Activated CD8-positive, alpha-beta memory T cell treated with anti-CD3 and anti-CD28 coated beads, Interleukin-2, amount 50 U/mL, for 1 hour (primary cell): Measurements from ENCODE around the gene DIPK1C.

Experiments
- DNase-seq: peaks from one replicate; pipeline ENCODE4 v3.0.0-alpha.2; 2020; ENCODE audit errors: extremely low read depth

DIPK1C gene

DNA sequence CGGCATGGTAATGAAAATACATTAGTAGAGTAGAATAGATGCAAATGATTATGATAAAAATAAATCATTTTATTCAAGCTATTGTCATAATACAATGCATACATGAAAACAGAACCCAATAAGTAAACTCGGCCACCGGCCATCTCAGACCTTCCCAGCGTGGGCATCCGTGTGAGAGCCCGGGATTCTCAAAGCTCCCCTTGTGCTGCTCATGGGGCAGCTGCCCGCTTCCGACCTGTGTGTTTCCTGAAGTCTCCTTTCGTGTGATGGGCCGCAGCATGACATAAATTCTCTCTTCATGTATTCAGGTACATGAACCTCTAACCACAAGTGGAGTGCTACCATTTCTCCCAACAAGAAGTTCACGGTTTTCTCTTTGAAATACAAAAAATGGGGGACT, 25.6 kb upstream of the DIPK1C start:
- DNase-seq: no peak

DNA sequence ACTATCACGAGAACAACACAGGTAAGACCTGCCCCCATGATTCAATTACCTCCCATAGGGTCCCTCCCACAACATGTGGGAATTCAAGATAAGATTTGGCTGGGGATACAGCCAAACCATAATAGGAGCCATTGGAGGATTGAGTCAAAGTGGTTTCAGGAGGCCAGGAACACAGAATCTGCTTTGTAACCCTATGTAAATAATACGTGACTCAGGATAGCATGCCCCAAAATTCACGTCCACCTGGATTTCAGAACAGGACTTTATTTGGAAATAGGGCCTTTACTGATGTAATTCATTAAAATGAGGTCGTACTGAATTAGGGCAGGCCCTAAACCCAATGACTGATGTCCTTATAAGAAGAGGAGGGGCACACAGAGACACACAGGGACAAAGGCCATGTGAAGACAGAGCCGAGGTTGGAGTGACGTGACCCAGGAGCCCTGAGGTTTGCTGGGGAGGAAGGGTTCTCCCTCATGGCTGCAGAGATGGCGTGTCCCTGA, 23.1 kb upstream of the DIPK1C start:
- DNase-seq: no peak

DNA sequence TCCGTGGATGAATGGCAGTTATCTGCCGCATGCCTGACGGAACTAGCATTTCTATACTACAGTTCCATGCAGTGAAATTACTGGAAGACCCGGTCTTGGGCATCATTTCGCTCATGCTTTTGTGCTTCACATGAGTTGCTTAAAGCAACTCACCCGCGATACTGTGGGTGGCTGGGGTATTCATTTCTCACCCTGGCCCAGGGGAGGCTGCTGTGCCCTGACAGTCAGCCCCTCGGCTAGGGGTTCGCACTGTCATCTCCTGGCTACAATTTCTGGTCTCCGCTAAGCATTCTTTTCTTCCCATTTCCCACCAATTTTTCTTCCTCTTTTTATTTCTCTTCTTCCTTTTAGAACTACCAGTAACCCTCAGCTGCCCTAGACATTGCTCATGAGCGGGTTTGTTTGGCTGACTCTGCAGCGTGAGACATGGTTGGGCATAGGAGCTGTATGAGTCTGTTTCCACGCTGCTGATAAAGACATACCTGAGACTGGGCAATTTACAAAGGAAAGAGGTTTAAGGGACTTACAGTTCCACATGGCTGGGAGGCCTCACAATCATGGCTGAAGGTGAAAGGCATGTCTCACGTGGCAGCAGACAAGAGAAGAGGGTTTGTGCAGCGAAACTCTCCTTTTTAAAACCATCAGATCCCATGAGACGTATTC, 22.5 kb upstream of the DIPK1C start:
- DNase-seq: no peak

DNA sequence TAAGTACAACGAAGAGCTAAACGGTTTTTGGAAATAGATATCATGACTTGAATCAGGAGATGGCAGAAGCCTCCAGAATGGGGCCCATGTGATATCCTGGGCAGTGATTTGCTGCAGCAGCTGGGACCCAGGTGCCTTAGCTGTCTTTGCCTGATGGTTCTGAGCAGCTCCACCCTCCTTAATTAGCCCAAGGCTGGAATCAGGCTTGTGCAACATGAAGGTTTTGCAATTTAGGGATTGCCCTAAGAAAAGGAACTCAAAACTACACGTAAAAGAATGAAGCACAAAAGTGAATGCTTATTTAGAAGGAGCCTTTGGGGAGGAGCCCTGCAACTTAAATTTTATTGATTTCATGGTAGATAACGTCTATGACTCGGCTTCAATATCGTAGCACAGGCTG, 21.8 kb upstream of the DIPK1C start:
- no peak for DNase-seq

DNA sequence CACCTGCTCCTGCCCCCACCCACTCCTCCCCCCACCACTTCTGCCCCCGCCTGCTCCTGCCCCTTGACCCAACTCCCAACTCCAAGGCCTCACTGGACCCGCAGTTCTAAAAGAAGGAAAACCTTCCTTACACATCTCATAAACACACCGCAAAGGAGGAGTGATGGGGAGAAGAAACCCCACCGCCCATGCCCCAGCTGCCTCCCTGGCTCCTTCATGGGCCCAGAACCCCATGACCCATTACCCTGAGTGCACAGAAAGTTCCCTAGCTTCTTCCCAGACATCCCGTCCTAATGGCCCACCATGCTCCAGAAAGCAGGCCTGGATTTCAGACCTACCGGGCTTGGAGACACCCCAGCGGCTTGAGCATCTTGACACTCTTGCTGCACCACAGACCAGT, 21.2 kb upstream of the DIPK1C start:
- no peak for DNase-seq

DNA sequence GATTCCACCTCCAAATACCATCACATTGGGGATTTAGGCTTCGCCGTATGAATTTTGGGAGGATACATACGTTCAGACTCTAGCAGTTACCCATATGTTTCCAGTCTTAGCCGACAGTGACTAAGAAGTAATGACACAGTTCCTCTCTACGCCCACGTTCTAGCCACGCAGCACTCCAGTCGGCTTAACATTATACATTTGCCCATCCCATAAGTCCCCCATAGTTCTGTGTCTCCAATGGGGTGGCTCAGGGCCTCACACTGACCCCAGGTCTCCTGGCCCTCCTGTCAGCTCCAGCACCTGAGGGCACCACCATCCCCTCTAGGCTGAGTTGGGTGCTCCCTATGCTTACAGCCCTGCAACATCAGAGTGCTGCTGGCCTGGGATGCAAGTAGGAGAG, 20.7 kb upstream of the DIPK1C start:
- no peak for DNase-seq

DNA sequence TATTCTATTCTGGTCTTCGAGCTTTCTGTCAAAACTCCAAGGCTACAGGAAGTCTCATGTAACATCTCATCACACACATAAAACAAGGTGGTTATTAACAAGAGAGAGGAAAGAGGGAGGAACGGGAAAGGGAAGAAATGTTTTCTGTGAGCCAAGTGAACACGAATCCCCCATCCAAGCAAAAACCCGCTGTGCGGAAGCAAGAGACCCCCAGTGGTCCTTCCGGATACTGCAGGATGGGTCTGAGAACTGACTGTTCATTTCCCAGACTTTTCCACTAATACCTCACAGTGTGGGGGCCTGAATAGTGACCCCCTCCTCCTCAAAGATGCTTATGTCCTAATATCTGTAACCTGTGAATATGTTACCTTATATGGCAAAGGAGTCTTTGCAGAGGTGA, 19.0 kb upstream of the DIPK1C start:
- DNase-seq: no peak

DNA sequence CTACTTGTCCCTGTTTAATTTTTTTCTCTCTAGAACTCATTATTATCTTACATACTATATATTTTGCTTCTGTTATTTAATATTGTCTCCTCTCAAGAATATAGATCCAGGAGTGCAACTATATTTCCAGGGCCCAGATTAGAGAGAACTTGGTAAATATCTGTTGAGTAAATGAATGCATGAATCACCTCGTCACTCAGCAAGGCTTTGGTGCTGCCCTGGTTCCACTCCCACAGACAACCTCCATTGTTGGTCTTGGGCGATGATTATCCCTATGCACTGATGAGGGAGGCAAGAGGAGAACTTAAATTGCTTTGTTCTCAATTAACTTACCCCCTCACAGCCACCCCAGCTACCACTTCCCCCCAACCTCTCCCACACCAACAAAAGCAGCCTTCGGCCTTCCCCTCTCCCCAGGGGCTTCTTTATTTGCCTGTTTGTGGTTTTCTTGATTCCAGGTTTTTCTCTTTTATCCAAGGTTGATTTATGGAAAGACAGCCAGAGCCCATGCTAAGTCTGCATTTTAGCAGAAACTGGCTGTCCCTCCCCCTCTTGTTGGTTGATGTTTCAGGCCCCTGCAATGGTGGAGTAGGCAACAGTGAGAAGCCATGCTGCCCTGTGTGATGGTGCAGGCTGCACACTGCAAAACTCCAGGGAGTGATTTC, 17.0 kb upstream of the DIPK1C start:
- DNase-seq: no peak

DNA sequence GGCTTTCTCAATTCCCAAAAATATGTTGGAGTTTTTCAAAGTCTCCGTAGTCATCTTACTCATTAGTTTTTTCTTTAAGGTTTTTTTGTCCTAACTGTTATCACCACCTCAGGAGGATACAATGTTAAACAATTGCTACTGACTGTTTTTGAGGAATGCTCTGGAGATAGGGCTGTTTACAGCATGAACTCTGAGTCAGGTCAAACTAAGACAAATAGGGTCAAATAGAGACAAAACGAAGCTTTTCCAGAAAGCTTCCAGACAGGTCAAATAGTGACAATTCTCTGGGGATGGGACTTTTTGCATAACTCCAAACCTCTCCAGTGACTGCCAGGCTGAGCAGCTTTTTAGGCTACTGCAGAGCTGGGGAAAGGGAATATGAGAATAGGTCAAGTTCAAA, 15.2 kb upstream of the DIPK1C start:
- DNase-seq: no peak

DNA sequence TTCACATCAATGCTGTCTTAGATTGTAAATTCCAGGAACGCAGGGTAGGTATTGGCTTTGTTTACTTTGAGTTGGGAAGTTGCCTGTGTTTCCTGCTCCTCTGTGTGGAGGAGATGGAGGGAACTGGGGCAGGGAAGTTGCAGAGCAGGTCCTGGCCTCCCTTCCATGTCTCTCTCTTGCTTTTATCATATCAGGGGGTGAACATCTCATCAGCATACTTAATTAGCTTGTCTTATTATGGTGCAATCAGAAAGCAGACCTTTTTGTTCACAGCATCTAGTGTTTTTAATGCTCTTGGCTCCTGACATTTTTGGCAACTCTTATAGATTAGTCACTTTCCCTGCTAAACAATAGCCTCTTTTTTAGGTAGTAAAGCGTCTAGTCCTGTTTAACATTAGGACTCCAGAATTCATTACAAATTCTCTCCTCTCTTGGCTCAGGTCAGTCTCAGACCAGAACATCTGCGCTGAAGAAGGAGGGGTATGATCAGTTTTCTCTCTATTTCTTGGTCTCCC, 11.5 kb upstream of the DIPK1C start:
- no peak for DNase-seq

DNA sequence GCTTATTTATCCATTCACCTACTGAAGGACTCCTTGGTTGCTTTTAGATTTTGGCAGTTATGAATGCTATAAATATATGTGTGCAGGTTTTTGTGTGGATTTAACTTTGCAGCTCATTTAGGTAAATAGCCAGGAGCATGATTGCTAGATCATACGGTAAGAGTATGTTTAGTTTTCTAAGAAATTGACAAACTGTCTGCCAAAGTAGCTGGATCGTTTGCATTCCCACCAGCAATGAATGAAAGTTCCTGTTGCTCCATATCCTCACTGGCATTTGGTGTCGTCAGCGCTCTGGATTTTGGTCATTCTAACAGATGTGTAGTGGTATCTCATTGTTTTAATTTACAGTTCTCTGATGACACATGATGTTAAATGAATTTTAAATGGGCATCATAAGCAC, 8.7 kb upstream of the DIPK1C start:
- DNase-seq: no peak

DNA sequence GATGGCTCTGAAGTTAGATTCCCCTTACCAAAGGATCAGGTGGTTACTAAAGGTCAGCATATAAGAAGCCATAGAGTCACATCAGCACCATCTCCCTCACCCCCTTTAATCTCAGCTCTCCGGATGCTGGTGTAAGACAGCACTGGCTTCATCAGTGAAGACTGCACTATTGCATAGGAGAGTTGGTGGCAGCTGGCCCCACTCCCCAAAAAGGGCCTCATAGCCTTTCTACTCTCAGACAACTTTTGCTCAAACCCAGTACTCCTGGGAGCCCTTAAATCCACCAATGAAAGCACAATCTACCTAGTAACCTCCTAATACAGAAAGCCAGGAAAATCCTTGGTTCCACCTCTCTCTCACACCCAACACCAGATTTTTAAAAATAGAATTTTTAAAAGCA, 6.9 kb upstream of the DIPK1C start:
- DNase-seq: no peak

DNA sequence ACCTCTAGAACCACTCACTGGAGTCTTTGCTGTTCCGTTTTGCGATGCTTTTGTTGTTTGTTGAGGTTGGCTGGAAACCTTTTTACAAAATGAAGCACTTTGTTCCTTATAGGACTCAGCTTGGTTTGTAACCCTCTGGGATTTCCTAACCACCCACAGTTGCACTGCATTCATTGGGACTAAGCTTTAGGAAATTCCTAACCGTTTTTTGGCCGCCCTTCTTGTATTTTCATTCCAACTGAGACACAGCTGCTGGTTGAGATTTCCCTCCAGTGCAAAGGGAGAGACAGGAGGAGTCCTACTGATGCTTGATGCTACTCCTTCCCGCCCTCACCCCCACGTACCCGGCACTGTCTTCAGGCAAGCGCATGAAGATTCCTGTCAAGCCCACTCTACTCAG, 6.1 kb upstream of the DIPK1C start:
- DNase-seq: no peak

DNA sequence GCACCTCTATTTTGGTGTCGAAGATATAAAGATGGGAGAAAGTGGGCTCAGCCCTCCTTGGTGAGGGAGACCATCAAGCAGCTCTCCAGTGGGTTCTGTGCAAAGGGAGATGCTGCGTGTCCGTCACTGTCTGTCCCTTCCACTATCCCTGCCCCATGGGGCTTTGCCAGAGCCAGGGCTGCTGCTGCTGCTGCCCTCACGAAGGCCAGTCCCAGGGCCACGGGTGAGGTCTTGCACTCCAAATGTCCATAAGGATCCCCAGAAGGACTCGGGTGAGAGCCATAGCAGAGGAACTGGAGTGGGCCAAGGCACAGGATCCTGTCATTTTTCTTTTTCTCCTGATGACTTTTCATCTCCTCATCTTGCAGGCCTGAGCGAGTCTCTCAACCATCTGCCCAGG, 3.7 kb upstream of the DIPK1C start:
- no peak for DNase-seq

DNA sequence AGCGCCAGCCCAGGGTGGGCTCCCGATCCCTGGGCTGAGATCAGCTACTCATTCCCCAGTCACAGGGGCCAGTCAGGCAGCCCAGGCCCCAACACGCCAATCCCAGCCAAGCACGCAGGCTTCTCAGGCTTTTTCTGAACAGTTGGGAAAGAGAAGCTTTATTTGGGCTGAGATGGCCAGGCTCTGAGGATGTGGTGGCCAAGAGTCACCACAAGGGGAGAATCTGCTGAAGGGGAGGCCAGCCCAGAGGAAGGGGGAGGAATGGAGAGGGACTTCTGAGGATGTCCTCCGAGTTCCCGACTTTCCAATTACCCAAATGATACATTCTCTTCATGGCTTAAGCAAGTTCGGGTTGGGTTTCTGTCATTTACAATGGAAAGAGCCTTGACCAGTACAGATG, 2.8 kb upstream of the DIPK1C start:
- DNase-seq: no peak

DNA sequence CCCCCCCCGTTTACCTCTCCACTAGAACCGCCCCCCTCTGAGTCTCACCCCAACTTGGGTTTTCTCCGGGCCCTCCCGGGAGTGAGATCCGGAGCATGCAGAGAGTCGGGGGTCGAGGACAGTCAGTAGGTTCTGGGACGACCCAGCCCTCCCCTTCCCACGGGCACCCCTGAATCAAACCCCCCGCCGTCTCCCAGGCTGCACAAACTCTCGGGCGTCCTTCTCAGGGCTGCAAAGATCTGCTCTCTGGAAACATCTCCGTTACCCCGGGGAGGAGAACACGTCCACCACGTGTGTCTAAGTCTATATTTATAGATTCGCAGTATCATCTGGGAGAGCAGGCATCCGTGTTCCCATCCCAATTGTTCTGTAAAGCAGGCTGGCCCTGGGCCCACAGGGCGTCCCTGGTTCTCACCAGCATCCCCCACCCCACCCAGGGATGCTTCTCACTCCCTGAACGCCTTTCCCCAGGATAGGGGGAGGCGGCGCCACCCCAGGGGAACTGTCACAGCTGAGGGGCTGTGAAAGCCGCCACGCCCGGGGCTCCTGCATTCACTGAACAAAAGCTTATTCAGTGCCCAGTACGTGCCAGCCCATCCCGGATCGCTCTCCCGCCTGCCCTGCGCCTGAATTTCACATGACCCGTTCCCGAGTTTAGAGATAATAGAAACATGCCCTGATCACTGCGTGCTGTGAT, 765 bp upstream of the DIPK1C start:
- no peak for DNase-seq

DNA sequence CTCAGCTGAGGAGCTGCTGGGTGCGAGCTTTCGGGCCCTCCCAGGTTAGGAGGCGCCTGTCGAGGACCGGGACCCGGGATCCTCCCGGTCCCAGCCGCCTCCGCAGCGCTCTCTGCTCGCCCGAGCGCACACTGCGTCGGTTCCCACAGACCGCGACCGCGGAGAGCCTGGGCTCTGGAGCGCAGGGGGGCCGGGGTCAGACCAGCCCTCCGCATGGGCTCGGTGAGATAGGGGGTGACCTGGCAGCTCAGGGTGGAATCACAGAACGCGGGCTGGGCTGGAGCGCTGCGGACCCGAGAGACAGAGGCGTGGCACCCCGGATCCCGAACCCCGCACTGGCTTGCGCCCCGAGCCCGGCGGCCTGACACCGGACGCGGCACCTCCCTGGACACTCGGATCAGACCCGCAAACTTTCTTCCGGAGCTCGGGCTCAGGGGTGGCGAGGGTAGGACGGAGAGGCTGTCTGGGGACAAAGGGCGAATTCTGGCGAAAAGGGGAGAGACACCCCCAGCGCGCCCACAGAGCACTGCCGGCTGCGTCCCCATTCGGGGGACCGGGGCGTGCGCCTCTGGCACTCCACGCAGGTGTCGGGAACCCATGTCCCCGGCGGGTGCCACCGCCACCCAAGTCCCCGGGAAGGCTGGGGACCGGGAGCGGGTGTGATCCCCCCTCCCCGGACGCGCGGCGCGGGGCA, 612 bp downstream of the DIPK1C start:
- no peak for DNase-seq

DNA sequence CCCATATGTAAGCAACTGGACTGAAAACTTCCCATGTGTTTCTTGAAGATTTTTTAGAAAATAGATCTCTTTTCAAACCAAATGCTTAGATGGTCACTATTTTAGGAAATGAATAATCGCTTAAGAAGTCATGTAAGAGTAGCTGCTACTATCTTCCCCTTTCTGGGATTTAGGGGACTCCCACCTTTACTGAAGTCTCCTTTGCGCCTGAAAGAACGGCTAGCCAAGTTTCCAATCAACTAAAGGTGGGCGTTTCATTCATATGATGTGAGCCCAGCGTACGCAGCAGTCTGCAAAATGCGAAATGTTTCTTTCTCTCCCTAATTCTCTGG, 1.1 kb downstream of the DIPK1C start:
- DNase-seq: no peak

DNA sequence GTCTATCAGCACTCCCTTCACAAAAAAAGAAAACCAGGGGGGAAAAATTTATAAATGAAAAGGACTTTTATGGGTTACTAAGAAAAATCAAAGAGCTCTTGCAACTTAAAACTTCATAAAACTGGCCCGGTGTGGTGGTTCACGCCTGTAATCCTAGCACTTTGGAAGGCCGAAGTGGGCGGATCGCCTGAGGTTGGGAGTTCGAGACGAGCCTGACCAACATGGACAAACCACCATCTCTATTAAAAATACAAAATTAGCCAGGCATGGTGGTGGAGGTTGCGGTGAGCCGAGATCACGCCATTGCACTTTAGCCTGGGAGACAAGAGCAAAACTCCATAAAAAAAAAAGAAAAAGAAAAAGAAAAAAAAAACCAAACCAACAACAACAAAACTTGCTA, 1.7 kb downstream of the DIPK1C start:
- no peak for DNase-seq

DNA sequence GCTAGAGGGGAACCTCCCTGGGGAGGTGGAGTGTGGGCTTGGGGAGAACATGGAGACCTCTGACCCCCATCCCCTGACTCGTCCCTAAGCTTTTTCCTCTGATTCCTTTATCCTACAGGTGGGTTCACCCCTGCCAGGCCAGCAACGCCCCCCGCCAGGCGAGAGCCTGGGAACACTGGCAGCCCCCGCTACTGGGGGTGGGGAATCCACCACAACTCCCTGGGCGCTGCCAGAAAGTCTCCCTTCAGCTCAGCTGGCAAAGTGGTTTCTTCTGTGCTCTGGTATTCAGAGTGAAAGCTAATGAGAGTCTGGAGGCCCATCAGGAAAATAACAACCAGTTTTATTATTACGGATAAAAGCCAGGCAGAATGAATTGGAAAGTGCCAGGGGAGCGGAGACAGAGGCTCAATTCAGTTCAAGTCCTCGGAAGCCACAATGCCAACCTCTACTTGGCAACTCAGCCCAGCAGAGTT, 2.8 kb downstream of the DIPK1C start:
- no peak for DNase-seq

DNA sequence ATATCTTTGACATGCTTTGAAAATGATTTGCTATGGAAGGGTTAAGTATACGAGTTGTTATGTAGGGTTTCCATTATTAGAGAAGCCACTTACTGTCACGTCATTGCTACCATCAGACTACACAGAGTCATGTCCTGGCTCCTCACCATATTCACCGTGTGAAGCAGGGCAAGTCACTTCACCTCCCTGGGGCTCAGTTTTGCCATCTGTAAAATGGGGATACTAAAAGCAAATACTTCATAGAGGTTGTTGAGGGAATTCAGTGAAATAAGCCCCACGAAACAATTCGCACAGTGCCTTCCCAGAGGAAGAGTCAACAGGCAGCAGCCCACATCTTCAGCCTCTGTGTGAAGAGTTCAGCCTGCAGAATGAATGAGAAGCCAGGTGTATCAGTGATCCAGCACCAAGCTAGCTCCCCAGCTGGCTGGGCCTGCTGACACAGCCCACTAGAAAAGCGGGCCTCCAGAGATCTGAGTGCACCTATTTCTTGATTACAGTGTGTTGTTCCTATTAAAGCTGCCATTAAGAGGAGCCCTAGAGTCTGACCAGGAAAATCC, 3.4 kb downstream of the DIPK1C start:
- no peak for DNase-seq

DNA sequence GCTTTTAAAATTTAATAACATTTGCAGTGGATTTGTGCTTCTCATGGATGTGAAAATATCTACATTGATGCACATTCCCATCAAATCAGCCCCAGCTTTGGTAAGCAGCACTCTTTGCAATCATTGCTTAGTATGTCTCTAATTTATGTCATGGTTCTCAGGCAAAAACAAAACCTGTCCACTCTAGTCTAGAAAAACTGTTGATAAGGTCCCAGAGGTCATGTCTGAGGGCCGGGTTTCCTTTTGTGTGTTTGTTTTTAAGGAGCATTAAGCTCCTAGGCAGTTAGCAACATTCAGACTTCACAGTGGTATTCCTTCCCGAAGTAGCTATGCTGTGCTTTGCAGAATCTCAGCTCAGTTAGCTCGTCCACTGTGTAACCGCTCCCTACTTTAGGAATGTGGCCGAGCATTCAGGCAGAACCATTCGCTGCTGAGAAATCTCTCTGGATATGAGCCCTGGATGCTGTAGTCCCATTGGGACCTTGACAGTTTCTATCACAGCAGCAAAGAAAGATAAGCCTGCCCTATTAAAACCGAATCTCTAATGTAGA, 4.0 kb downstream of the DIPK1C start:
- DNase-seq: no peak
